K562 (cell line): ENCODE results near the gene GCSH. TPM values are rescaled to one million over a fixed set of nuclear protein-coding genes. Genes with fewer than 3 reads are reported as not detected.

Source experiments
- ARID1B ChIP-seq: fragments of 450-650 bp; IDR thresholded peaks from 2 replicates; pipeline ENCODE4 v1.6.1; 2016; ENCODE audit warnings: antibody characterized with exemption, mild to moderate bottlenecking, inconsistent platforms
- BCOR ChIP-seq: fragments of 450-650 bp; IDR thresholded peaks from 2 replicates; pipeline ENCODE4 v1.6.1; 2016
- BRD4 ChIP-seq: fragments of 200-600 bp; sonication (generic); IDR thresholded peaks from 2 replicates; pipeline ENCODE4 v1.6.1; 2017; ENCODE audit warnings: inconsistent platforms
- BRF2 ChIP-seq: IDR thresholded peaks from 3 replicates; pipeline ENCODE4 v1.6.1; 2011; ENCODE audit warnings: borderline replicate concordance, mild to moderate bottlenecking; ENCODE audit not compliant: insufficient read length, insufficient read depth
- CBFA2T3 ChIP-seq: fragments of 450-650 bp; IDR thresholded peaks from 2 replicates; pipeline ENCODE4 v1.6.1; 2017
- CEBPG ChIP-seq, 3 experiments: fragments of 200-800 bp in 1 of 3; sonication (Bioruptor generic) in 1 of 3; sonication (generic) in 1 of 3; formaldehyde crosslinking in 1 of 3; IDR thresholded peaks in 2 of 3; conservative IDR thresholded peaks in 1 of 3; 2 replicates each; pipeline versions ENCODE4 v1.6.1 to v1.8.0; 2016 to 2022; ENCODE audit warnings: missing compliant biosample characterization in 2 of 3, missing genetic modification characterization in 2 of 3, mild to moderate bottlenecking in 1 of 3, missing genetic modification reagents in 1 of 3
- HNRNPK ChIP-seq: fragments of 200-400 bp; formaldehyde crosslinking; IDR thresholded peaks from one replicate; pipeline ENCODE4 v1.6.1; 2018; ENCODE audit warnings: mild to moderate bottlenecking, low read depth, low read length; ENCODE audit not compliant: poor library complexity, severe bottlenecking
- MXI1 ChIP-seq: IDR thresholded peaks from 2 replicates; pipeline ENCODE4 v1.6.1; 2011; ENCODE audit warnings: low read depth, mild to moderate bottlenecking, improper control_type of control experiment, low read length
- MYBL2 ChIP-seq, 2 experiments: fragments of 450-650 bp in 1 of 2; sonication (generic) in 1 of 2; formaldehyde crosslinking in 1 of 2; IDR thresholded peaks; 2 replicates each; pipeline versions ENCODE4 v1.6.1 to v1.8.1; 2017 to 2022; ENCODE audit warnings: borderline replicate concordance in 1 of 2, inconsistent platforms in 1 of 2, low read depth in 1 of 2, mild to moderate bottlenecking in 1 of 2, missing genetic modification reagents in 1 of 2, moderate library complexity in 1 of 2
- NR2C1 ChIP-seq, 2 experiments: fragments of 450-650 bp; IDR thresholded peaks; 2 replicates each; pipeline ENCODE4 v1.6.1; 2017; ENCODE audit warnings: mild to moderate bottlenecking in 2 of 2, antibody characterized with exemption in 1 of 2, inconsistent platforms in 1 of 2, missing compliant biosample characterization in 1 of 2, missing genetic modification characterization in 1 of 2
- SMARCB1 ChIP-seq: IDR thresholded peaks from 2 replicates; pipeline ENCODE4 v1.6.1; 2011; ENCODE audit warnings: improper control_type of control experiment, low read depth; ENCODE audit not compliant: insufficient read length
- SRF ChIP-seq, 2 experiments: fragments of 250-450, 450-650 bp in 1 of 2; sonication (Bioruptor Pico) in 1 of 2; sonication (generic) in 1 of 2; formaldehyde crosslinking; IDR thresholded peaks; 2 replicates each; pipeline versions ENCODE4 v1.5.0 to v1.5.1; 2020 to 2022; ENCODE audit warnings: mild to moderate bottlenecking in 1 of 2, missing genetic modification reagents in 1 of 2
- ZFP1 ChIP-seq: fragments of 450-650 bp; formaldehyde crosslinking; IDR thresholded peaks from 2 replicates; pipeline ENCODE4 v1.4.0; 2020; ENCODE audit warnings: mild to moderate bottlenecking, mixed read lengths
- ZNF143 ChIP-seq: sonication (generic); formaldehyde crosslinking; IDR thresholded peaks from 2 replicates; pipeline ENCODE4 v1.9.0; 2022; ENCODE audit warnings: mild to moderate bottlenecking, missing genetic modification reagents
- ZNF263 ChIP-seq: sonication (generic); formaldehyde crosslinking; IDR thresholded peaks from 2 replicates; pipeline ENCODE4 v1.8.0; 2022; ENCODE audit warnings: mild to moderate bottlenecking, missing genetic modification reagents, borderline replicate concordance
- ZNF280B ChIP-seq: fragments of 250-450 bp; sonication (Bioruptor Pico); IDR thresholded peaks from 2 replicates; pipeline ENCODE4 v1.5.1; 2021; ENCODE audit warnings: mild to moderate bottlenecking
- ZNF407 ChIP-seq: fragments of 450-650 bp; IDR thresholded peaks from 2 replicates; pipeline ENCODE4 v1.6.1; 2016; ENCODE audit warnings: low read depth
- ZNF75A ChIP-seq: fragments of 450-650 bp; formaldehyde crosslinking; IDR thresholded peaks from 2 replicates; pipeline ENCODE4 v1.4.0; 2020; ENCODE audit warnings: mild to moderate bottlenecking
- polyA plus RNA-seq, 8 experiments: library from polyadenylated mRNA; depleted of rRNA in 4 of 8; stranded (reverse) in 5 of 8; unstranded in 3 of 8; fragments of >200 nt; fragmentation: Nextera tagmentation in 2 of 8; fragmentation: Illumina TruSeq in 1 of 8; extraction: Ambion mirVana in 2 of 8; extraction: Trizol in 1 of 8; gene quantifications; 2 replicates each; pipeline versions ENCODE4 v1.2.1 to v1.2.3, GENCODE V29; 2011 to 2014; ENCODE audit warnings: inconsistent platforms in 1 of 8, missing spikeins in 1 of 8
- total RNA-seq, 7 experiments: library from RNA; depleted of rRNA in 6 of 7; stranded (reverse); fragments of >200 nt in 6 of 7; fragmentation: Illumina TruSeq in 2 of 7; extraction: Trizol in 2 of 7; gene quantifications; 2 replicates each; pipeline versions ENCODE4 v1.2.1 to v1.2.3, GENCODE V29; 2011 to 2021; ENCODE audit warnings: low replicate concordance in 1 of 7

The GCSH gene
- total and polyA plus RNA-seq, 9 of the 15 experiments (the other 6 are each of a cell fraction or from before 2014, with no cell fraction given), result 35.0 to 121 (median 89.0) TPM

GRCh38 chr16:81071805-81072204, 24.4 kb downstream of the GCSH start (continued):
- no peak for TF ChIP-seq ZNF143 (CRISPR knock-in tag)
- TF ChIP-seq MYBL2 (IDR thresholded peaks at IDR 0.05; ENCODE audit: low read depth), result no peak
- TF ChIP-seq MYBL2 (CRISPR knock-in tag; IDR thresholded peaks at IDR 0.05; ENCODE audit: borderline replicate concordance), result no peak
- TF ChIP-seq BCOR, result no peak
- TF ChIP-seq BRD4, result no peak
- TF ChIP-seq BRF2, result no peak
- TF ChIP-seq NR2C1 (IDR thresholded peaks at IDR 0.05), result peak; percentile 50; the same call in 1 of the 2 replicates
- TF ChIP-seq NR2C1 (tag; IDR thresholded peaks at IDR 0.05), result 0 out of 2 replicates have a peak, but pooled peaks have one; percentile 34
- TF ChIP-seq ZNF280B (CRISPR knock-in tag), result no peak
- no peak for TF ChIP-seq SMARCB1
- TF ChIP-seq CEBPG (CRISPR knock-in tag; IDR thresholded peaks at IDR 0.05), result no peak
- TF ChIP-seq CEBPG (tag; conservative IDR thresholded peaks at IDR 0.05 in 1 of 2, IDR thresholded peaks at IDR 0.05 in 1 of 2), result no peak
- TF ChIP-seq ZNF407, result no peak
- TF ChIP-seq SRF (CRISPR knock-in tag; IDR thresholded peaks at IDR 0.05), result no peak
- no peak for TF ChIP-seq MXI1
- no peak for TF ChIP-seq ZNF75A
- TF ChIP-seq ZFP1, result no peak
- no peak for TF ChIP-seq ZNF263
- TF ChIP-seq CBFA2T3, result no peak
- TF ChIP-seq HNRNPK, result no peak
- TF ChIP-seq ARID1B, result 0 out of 2 replicates have a peak, but pooled peaks have one; percentile 14
